Activated T-helper 17 cell treated with anti-CD3 and anti-CD28 coated beads, Interleukin-2, amount 50 U/mL, for 72 hours (primary cell): Measurements from ENCODE around the gene FDX2. TPM values are rescaled to one million over a fixed set of nuclear protein-coding genes. Genes with fewer than 3 reads are reported as not detected.

Source experiments
- ATAC-seq: fragments of 150-1000 bp; cut with Tn5 transposase; replicated peaks from 2 replicates; pipeline ENCODE4 v1.10.0; 2021; ENCODE audit warnings: mild to moderate bottlenecking, moderate library complexity
- H3K27ac Mint-ChIP-seq: one replicate; pipeline ENCODE4 v1.8.0; 2022; ENCODE audit warnings: mixed read lengths
- H3K27me3 Mint-ChIP-seq: one replicate; pipeline ENCODE4 v1.8.0; 2022; ENCODE audit warnings: mixed read lengths
- H3K36me3 Mint-ChIP-seq: one replicate; pipeline ENCODE4 v1.8.0; 2022; ENCODE audit warnings: low read depth, mild to moderate bottlenecking, mixed read lengths
- H3K4me1 Mint-ChIP-seq: one replicate; pipeline ENCODE4 v1.8.0; 2022; ENCODE audit warnings: mixed read lengths
- H3K4me3 Mint-ChIP-seq: one replicate; pipeline ENCODE4 v1.8.0; 2022; ENCODE audit warnings: mild to moderate bottlenecking, mixed read lengths
- H3K9me3 Mint-ChIP-seq: one replicate; pipeline ENCODE4 v1.8.0; 2022; ENCODE audit warnings: mixed read lengths
- total RNA-seq, 2 donors: library from RNA; stranded (reverse); gene quantifications; one replicate each; pipeline ENCODE4 v1.2.3, GENCODE V29; 2022

Gene FDX2
- total RNA-seq, 2 donors from 2014 or later = 12.3 to 20.1 TPM

GRCh38 chr19:10295305-10295846 is 20.4 kb downstream of the FDX2 start:
- H3K36me3 Mint-ChIP-seq = peaks cover 12% of the 10 kb centered on the region
- no peaks in the 10 kb centered on the region for H3K9me3 Mint-ChIP-seq
- H3K4me3 Mint-ChIP-seq = peak overlapping the region; percentile 74
- peak; percentile 77 for ATAC-seq
- H3K4me1 Mint-ChIP-seq = peaks cover 22% of the 10 kb centered on the region
- H3K27me3 Mint-ChIP-seq = peaks cover 25% of the 10 kb centered on the region
- peak overlapping the region; percentile 78 for H3K27ac Mint-ChIP-seq

DNA sequence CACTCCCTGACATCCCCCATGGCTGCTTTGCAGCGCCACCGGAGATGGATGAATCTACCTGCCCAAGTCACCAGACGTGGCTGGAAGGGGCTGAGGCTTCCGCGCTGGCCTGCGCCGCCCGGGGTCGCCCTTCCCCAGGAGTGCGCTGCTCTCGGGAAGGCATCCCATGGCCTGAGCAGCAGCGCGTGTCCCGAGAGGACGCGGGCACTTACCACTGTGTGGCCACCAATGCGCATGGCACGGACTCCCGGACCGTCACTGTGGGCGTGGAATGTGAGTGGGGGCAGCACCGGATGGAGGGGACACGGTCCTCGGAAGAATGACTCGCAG is 21.5 kb downstream of the FDX2 start:
- ATAC-seq = no peak
- Mint-ChIP-seq H3K4me1 (peaks cover 27% of the 10 kb centered on the region), H3K27ac (no peak overlapping the region), H3K9me3 (no peaks in the 10 kb centered on the region), H3K4me3 (peak overlapping the region; percentile 74), H3K36me3 (peaks cover 17% of the 10 kb centered on the region), H3K27me3 (peaks cover 29% of the 10 kb centered on the region)

DNA sequence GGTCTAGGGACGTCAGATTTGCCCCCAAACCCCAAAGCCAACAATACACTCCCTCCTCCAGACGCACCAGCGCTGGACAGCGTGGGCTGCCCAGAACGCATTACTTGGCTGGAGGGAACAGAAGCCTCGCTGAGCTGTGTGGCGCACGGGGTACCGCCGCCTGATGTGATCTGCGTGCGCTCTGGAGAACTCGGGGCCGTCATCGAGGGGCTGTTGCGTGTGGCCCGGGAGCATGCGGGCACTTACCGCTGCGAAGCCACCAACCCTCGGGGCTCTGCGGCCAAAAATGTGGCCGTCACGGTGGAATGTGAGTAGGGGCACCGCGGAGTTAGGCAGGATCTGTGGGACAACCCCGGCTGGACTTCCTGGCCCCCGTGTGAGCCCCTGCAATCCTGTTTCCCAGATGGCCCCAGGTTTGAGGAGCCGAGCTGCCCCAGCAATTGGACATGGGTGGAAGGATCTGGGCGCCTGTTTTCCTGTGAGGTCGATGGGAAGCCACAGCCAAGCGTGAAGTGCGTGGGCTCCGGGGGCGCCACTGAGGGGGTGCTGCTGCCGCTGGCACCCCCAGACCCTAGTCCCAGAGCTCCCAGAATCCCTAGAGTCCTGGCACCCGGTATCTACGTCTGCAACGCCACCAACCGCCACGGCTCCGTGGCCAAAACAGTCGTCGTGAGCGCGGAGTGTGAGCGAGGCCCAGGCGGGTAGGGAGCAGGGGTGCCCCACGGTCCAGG is 22.0 kb downstream of the FDX2 start:
- H3K9me3 Mint-ChIP-seq = no peaks in the 10 kb centered on the region
- peaks cover 17% of the 10 kb centered on the region for H3K36me3 Mint-ChIP-seq
- H3K27me3 Mint-ChIP-seq = peaks cover 30% of the 10 kb centered on the region
- no peak for ATAC-seq
- H3K27ac Mint-ChIP-seq = peak overlapping the region; percentile 61
- H3K4me3 Mint-ChIP-seq = peak overlapping the region; percentile 74
- H3K4me1 Mint-ChIP-seq = peaks cover 28% of the 10 kb centered on the region

DNA sequence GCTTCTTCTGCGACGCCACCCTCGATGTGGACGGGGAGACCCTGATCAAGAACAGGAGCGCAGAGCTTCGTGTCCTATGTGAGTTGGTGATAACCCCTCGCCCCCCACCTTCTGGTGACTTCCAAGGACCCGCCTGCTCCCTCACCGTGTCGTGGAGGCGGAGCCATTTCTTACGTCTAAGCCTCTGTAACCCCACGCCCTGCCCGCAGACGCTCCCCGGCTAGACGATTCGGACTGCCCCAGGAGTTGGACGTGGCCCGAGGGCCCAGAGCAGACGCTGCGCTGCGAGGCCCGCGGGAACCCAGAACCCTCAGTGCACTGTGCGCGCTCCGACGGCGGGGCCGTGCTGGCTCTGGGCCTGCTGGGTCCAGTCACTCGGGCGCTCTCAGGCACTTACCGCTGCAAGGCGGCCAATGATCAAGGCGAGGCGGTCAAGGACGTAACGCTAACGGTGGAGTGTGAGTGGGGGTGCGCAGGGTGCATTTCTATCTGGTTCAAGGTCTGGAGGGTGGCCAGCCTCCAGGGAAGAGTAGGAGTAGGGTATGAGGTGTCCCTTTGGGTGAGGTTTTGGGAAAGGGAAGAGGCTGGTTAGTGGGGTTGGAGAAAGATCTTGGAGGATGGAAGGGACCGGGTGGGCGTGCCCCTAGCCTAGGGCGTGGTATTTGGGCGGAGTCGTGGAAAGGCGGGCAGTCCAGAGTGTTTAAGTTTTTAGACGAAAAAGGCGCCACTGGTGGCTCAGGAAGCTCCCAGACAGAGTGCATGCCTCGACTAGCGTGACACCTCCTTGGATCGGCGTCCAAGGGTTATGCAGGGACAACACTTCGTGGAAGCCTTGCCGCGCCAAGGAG is 22.8 kb downstream of the FDX2 start:
- ATAC-seq = no peak
- H3K9me3 Mint-ChIP-seq = no peaks in the 10 kb centered on the region
- peaks cover 32% of the 10 kb centered on the region for H3K4me1 Mint-ChIP-seq
- H3K4me3 Mint-ChIP-seq = peak overlapping the region; percentile 74
- H3K36me3 Mint-ChIP-seq = peaks cover 17% of the 10 kb centered on the region
- peak overlapping the region; percentile 61 for H3K27ac Mint-ChIP-seq
- peaks cover 35% of the 10 kb centered on the region for H3K27me3 Mint-ChIP-seq

- ATAC-seq = peak; percentile 61
- Mint-ChIP-seq H3K4me1 (peaks cover 32% of the 10 kb centered on the region), H3K27me3 (peaks cover 38% of the 10 kb centered on the region), H3K4me3 (peak overlapping the region; percentile 74), H3K9me3 (no peaks in the 10 kb centered on the region), H3K27ac (peak overlapping the region; percentile 33), H3K36me3 (peaks cover 17% of the 10 kb centered on the region)
Observed at GRCh38 chr19:10292206-10292788, 23.5 kb downstream of the FDX2 start.

DNA sequence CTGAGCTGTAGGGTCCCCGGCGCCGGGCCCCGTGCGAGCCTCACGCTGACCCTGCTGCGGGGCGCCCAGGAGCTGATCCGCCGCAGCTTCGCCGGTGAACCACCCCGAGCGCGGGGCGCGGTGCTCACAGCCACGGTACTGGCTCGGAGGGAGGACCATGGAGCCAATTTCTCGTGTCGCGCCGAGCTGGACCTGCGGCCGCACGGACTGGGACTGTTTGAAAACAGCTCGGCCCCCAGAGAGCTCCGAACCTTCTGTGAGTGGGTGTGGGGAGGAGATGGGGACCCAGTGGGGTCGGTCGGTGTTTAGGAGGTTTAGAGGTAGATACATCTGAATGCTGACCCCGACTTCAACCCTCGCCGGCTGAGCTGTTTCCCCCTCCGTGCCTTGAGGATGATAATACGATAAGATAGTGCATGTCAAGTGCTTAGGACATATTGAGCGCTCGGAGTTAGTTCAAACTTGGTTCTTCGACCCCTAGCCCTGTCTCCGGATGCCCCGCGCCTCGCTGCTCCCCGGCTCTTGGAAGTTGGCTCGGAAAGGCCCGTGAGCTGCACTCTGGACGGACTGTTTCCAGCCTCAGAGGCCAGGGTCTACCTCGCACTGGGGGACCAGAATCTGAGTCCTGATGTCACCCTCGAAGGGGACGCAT is 24.1 kb downstream of the FDX2 start:
- no peak for ATAC-seq
- H3K27ac Mint-ChIP-seq = peak overlapping the region; percentile 33
- no peaks in the 10 kb centered on the region for H3K9me3 Mint-ChIP-seq
- peak overlapping the region; percentile 74 for H3K4me3 Mint-ChIP-seq
- H3K4me1 Mint-ChIP-seq = peaks cover 32% of the 10 kb centered on the region
- peaks cover 22% of the 10 kb centered on the region for H3K36me3 Mint-ChIP-seq
- H3K27me3 Mint-ChIP-seq = peaks cover 38% of the 10 kb centered on the region

DNA sequence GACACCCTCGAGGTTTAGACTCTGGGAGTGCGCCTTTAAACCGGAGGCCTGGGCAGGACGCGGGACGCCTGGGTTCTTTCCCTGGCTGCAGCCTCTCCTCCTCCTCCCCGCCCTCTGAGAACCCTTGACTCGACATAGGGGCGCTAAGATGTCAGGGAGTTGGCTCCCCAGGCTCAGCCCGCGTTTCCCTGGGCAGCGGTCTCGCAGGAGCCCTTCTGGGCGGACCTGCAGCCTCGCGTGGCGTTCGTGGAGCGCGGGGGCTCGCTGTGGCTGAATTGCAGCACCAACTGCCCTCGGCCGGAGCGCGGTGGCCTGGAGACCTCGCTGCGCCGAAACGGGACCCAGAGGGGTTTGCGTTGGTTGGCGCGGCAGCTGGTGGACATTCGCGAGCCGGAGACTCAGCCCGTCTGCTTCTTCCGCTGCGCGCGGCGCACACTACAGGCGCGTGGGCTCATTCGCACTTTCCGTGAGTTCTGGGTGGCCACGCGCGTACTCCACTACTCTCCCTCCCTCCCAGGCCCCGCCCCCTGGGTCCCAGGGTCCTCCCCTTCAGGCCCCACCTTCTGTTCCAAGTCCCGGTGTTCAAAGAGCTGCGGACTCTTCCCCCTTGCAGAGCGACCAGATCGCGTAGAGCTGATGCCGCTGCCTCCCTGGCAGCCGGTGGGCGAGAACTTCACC is 24.8 kb downstream of the FDX2 start:
- Mint-ChIP-seq H3K27me3 (peaks cover 38% of the 10 kb centered on the region), H3K36me3 (peaks cover 28% of the 10 kb centered on the region), H3K4me3 (peak overlapping the region; percentile 74), H3K9me3 (no peaks in the 10 kb centered on the region), H3K27ac (peak overlapping the region; percentile 10), H3K4me1 (peaks cover 37% of the 10 kb centered on the region)
- ATAC-seq = peak; percentile 14

- Mint-ChIP-seq H3K27ac (peak overlapping the region; percentile 10), H3K36me3 (peaks cover 34% of the 10 kb centered on the region), H3K4me1 (peaks cover 39% of the 10 kb centered on the region), H3K4me3 (peak overlapping the region; percentile 74), H3K27me3 (peaks cover 35% of the 10 kb centered on the region), H3K9me3 (no peaks in the 10 kb centered on the region)
- no peak for ATAC-seq
Observed at GRCh38 chr19:10290357-10290875, 25.4 kb downstream of the FDX2 start.

DNA sequence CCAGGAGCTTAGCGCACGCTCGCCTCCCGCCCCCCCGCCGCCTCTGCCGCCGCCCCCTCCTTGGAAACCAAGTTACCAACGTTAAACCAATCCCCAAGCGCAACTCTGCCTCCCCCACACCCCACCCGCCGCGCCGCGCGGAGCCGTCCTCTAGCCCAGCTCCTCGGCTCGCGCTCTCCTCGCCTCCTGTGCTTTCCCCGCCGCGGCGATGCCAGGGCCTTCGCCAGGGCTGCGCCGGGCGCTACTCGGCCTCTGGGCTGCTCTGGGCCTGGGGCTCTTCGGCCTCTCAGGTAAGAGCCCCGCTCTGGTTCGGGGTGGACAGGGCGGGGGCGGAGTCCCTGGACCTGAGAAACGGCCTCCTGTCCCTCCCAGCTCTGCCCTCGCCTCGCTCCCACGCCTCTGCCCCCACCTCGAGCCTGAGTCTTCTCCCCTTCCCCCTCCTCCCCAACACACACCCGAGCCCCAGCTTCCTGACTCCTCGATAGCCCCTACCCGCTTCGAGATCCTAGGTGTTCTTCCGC is 25.9 kb downstream of the FDX2 start, which contains the start of gene ICAM5:
Gene ICAM5, plus strand, starts transcription at position 117 of the 521 bp plus-strand sequence. Its CDS starts 92 bp downstream, at position 209.
- peak within 1 kb of the TSS; percentile 74 for H3K4me3 Mint-ChIP-seq
- ATAC-seq = no peak
- H3K36me3 Mint-ChIP-seq = peaks cover 40% of the 10 kb centered on the region
- H3K9me3 Mint-ChIP-seq = no peaks in the 10 kb centered on the region
- H3K4me1 Mint-ChIP-seq = peaks cover 42% of the 10 kb centered on the region
- H3K27me3 Mint-ChIP-seq = peaks cover 34% of the 10 kb centered on the region
- H3K27ac Mint-ChIP-seq = peak within 1 kb of the TSS; percentile 10

DNA sequence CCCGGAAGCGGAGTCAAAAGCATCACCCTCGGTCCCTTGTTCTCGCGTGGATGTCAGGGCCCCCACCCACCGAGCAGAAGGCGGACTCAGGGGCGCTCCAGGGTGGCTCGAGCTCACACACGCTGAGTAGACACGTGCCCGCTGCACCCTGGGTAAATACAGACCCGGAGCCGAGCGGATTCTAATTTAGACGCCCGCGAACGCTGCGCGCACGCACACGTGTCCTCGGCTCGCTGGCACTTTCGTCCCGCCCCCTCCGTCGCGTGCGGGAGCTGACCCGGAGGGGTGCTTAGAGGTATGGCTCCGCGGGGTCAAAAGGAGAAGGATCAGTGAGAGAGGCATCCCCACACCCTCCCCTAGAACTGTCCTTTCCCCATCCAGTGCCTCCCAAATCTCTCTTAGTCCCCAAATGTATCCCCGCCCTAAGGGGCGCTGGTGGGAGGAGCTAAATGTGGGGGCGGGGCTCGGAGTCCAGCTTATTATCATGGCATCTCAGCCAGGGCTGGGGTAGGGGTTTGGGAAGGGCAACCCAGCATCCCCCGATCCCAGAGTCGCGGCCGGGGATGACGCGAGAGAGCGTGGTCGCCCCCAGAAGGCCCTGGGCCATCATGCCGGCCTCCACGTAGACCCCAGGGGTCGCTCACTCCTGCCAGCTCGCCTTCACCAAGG is 26.5 kb downstream of the FDX2 start:
- Mint-ChIP-seq H3K27ac (no peak overlapping the region), H3K27me3 (peaks cover 34% of the 10 kb centered on the region), H3K4me1 (peaks cover 45% of the 10 kb centered on the region), H3K9me3 (no peaks in the 10 kb centered on the region), H3K4me3 (peak overlapping the region; percentile 74), H3K36me3 (peaks cover 46% of the 10 kb centered on the region)
- ATAC-seq = peak; percentile 18

GRCh38 chr19:10288662-10289166 is 27.1 kb downstream of the FDX2 start:
- ATAC-seq = peak; percentile 17
- Mint-ChIP-seq H3K9me3 (no peaks in the 10 kb centered on the region), H3K4me3 (peak overlapping the region; percentile 74), H3K36me3 (peaks cover 51% of the 10 kb centered on the region), H3K4me1 (peaks cover 45% of the 10 kb centered on the region), H3K27ac (no peak overlapping the region), H3K27me3 (peaks cover 34% of the 10 kb centered on the region)

- Mint-ChIP-seq H3K4me3 (peak within 1 kb of the TSS; percentile 74), H3K27me3 (peaks cover 25% of the 10 kb centered on the region), H3K36me3 (peaks cover 61% of the 10 kb centered on the region), H3K9me3 (no peaks in the 10 kb centered on the region), H3K4me1 (peaks cover 36% of the 10 kb centered on the region), H3K27ac (no peak within 1 kb of the TSS)
- ATAC-seq = peak; percentile 55
Observed at GRCh38 chr19:10286803-10287737, 28.7 kb downstream of the FDX2 start, which contains the start of gene ICAM4. Gene ICAM4 (plus strand): TSS chr19:10286955. CDS start chr19:10287013, 58 bp downstream.
